NCI-H146 treated with DMSO at 0.1 percent for 48 hours (cell line): ENCODE data around the gene MAGEB2.
"Not testable (repeated sequence)": the region's sequence is repeated elsewhere in the genome, so short reads cannot be mapped to it uniquely, and the experiment has no call there.

Experiments
- DNase-seq: peaks from one replicate; lab custom pipeline; 2025; ENCODE audit not compliant: unreplicated experiment; lab: John Stamatoyannopoulos, UW

MAGEB2 gene, protein sequence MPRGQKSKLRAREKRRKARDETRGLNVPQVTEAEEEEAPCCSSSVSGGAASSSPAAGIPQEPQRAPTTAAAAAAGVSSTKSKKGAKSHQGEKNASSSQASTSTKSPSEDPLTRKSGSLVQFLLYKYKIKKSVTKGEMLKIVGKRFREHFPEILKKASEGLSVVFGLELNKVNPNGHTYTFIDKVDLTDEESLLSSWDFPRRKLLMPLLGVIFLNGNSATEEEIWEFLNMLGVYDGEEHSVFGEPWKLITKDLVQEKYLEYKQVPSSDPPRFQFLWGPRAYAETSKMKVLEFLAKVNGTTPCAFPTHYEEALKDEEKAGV

DNA sequence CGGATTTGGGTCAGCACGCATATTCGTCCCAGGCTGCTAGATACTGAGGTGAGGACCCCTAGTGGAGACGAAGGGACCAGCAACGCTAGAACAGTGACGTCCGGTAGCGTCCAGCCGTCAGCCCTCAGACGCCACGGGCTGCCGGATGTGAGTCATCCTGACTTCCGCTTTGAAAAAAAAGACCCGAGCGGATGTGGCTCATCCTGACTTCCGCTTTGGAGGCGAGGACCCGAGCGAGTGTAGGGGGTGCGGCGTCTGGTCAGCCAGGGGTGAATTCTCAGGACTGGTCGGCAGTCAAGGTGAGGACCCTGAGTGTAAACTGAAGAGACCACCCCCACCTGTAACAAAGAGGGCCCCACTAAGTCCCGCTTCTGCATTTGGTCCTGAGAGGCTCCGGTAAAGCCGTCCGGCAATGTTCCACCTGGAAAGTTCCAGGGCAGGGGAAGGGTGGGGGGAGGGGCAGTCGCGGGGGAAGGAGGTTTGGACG, at the start of gene MAGEB2:
Gene MAGEB2 (plus strand): TSS at position 207 of the 487 bp plus-strand sequence. CDS start 3,018 bp downstream, outside the sequence.
- DNase-seq, result peak; percentile 21

DNA sequence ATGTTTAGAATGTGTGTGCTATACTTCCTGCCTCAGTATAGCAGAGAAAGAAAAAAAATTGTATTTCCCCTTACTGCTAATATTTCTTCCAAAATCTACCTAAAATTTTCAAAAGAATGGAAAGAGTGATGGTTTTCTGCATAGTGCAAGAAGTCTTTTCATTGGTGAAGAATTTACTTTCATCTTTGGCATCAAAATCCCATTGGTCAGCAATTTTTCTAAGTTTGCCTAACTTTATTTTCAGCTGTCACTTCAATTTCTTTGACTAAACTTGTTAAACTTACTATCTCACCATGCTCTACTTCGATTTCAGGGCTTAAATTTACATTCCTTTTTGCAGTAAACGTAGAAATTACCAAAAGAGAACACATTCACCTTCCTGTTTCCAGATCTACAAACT, 44.5 kb upstream of the MAGEB2 start:
- DNase-seq, result no peak

DNA sequence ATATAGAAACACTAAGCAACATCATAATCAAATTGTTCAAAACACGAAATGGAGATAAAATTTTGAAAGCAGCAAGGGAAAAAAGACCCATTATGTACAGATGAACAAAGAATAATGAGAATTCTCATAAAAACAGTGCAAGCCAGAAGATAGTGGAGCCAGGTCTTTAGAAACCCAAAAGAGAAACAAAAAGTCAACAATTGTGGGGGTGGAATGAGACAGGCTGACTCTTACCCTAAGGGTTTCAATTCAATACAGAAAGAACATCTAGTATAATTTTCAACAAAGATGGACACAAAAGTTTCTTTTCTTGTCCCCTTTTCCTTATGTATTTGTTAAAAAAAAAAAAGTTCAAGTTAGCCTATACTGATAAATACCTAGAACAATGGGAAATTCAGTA, 34.0 kb upstream of the MAGEB2 start:
- DNase-seq, result no peak

DNA sequence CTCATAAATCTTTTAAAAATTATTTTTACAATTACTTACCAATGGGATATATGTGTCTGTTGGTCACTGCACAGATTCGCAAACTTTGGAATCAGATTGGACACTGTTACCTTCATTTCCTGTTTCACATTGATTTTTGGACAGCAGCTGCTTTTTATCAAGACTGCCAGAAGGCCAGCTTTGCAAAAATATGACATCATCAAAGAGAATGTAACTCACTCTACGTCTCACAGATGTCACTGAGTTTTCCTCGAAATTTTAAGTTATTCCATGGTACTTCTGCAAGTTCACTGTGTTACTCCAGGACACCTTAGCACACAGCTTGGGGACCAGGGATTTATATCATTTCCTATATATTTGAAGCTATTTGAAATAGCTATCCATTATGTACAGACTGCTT, 31.8 kb upstream of the MAGEB2 start:
- no peak for DNase-seq

DNA sequence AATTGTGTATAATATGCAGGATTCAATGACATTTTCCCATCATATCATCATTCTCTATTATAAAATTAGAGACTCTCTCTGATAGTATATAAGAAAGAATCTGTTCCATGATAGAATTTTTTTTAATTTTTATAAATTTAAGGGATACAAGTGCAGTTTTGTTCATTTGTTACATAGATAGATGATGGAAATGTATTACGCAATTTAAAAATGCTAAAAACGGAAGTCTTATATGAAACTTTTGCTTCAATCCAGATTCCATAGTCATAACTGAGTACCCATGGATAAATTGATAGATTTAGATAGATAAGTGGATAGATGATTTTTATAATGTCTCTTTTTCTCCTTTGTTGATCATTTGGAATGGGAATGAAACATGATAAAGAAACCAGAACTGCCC, 24.9 kb upstream of the MAGEB2 start:
- DNase-seq, result no peak

DNA sequence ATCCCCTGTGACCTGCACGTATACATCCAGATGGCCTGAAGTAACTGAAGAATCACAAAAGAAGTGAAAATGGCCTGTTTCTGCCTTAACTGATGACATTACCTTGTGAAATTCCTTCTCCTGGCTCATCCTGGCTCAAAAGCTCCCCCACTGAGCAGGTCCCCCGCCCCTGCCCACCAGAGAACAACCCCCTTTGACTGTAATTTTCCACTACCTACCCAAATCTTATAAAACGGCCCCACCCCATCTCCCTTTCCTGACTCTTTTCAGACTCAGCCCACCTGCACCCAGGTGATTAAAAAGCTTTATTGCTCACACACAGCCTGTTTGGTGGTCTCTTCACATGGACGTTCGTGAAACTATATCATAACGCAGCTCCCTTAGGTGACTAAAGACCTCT, 21.5 kb upstream of the MAGEB2 start:
- DNase-seq, result not testable (repeated sequence)

DNA sequence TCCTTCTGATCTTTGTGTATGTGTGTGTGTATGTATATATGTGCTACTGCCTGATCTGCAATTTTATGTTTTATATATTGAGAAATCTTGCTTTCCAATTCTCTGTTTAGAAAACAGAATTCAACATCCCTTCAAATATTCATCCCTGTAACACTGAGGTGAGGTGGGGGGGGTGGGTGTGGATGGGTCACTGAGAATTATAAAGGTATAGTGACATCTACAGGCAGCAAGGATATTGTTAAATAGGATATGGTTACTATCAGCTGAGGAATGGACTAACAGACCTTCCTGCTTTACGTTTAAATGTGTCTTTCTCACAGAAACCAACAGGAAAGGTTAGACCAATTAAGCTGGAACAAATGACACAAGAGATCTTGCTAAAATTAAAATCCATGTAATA, 19.0 kb upstream of the MAGEB2 start:
- DNase-seq, result no peak

DNA sequence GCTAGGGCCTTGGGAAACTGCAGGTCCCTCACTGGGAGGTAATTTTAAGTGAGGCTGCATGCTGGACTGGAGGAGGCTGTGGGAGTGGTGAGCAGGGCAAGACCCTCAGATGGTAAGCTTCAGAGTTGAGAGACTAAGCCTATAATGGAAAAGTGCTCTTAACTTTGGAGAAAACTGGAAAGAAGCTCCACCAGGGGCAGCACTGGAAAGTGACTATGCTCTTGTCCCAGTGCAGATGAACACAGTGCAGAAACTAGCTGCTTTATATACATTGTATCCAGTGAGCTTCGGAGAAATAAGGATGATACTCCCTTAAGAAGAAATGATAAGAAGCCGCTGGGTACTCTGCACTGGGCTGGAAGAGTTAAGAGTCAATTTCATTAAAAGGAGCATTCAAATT, 3.2 kb upstream of the MAGEB2 start:
- no peak for DNase-seq

DNA sequence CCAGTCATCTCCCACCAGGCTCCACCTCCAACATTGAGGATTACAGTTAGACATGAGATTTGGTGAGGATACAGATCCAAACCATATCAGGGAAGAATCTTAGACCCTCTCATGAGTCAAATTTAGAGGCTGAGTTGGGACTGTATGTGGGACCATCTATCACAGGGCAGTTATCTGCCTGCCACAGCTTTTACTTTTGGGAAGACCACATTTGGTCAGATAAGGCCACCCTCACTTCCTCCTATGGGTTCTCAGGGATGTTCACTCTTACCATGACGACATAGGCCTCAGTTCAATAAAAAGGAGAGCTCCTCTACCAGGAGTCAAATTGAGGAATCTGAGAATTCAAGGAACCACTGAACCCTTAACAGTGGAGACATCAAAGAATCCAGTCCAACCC, 2.1 kb downstream of the MAGEB2 start:
- DNase-seq, result no peak

DNA sequence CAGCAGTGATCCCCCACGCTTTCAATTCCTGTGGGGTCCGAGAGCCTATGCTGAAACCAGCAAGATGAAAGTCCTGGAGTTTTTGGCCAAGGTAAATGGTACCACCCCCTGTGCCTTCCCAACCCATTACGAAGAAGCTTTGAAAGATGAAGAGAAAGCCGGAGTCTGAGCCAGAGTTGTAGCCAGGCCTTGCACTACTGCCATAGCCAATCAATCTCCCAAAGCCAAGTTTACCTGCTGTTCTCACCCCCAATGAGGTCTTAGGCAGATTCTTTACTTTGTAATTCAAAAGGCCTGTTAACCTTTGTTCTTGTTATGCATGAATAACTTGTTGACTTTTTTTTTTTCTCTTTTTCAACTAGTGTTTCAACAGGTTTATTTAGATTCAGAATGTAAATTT, 4.0 kb downstream of the MAGEB2 start:
- no peak for DNase-seq

DNA sequence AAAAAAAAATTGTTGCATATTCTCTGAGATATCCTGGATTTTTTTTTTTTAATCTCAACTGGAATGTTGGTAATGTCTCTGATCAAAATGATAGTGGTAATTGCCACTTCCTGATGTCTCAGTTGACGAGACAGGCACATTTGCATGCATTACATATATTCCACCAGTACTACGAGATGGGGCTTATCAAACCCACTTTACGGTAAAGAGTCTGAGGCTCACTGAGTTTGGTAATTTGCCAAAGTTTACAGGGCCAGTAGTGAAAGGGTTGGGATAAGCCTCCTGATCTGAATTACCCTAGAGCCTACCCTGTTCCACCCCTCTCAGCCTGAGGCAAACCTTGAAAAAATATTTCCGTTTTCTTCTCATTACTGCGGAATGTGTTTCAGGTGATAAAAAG, 5.3 kb downstream of the MAGEB2 start:
- no peak for DNase-seq

DNA sequence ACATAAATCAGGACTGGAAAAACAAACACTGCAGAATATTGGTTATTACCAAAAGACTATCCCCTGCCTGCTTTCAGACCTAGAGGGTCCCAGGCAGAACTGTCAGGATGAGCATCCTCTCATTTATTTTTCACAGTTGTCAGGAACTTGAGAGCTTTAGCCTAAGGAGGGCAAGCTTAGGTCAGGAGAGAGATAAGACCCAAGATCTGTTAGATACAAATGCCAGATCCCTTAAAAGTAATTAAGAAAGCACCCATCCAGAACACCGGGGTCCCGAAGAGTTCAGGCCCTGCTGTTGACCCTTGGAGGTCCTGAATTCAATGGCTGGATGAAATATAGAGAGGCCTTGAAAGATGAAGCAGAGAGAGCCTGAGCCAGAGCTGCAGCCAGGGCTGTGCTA, 9.2 kb downstream of the MAGEB2 start:
- DNase-seq, result no peak

DNA sequence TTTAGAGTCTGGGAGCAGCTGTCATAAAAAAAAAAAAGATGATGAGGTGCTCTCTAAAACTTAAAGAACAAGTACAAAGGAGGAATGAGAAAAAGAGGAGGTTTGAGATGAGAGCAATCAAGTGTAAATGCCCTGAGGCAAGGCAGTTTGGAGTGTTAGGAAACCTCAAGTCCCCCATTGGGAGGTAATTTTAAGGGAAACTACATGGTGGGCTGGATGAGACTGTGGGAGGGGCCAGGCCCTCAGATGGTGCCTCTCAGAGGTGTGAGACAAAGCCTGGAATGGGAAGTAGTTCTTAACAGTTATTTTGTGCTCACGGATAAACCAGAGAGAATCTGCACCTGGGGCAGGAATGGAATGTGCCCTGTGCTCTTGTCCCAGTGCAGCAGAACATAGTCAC, 13.2 kb downstream of the MAGEB2 start:
- DNase-seq, result no peak

DNA sequence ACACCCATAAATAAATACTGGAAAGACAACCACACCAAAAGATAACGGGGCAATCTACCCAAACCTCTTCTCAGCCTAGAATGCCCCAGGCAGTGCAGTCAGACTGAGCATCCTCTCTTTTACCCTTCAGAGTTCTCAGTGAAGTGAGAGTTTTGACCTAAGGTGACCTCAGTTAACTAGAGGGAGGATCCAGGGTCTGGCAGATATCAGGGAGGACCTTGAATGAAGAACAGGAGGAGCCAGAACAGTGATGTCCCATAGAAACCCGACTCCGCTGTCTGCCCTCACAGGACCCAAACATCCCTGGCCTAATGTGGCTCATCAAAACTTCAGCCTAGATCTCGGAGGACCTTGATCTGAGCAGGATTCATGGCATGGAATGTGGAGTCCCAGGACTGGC, 15.0 kb downstream of the MAGEB2 start, which contains the start of gene MAGEB3:
Gene MAGEB3 (plus strand): TSS at position 263 of the 400 bp plus-strand sequence. CDS start 5,268 bp downstream, outside the sequence.
- DNase-seq, result no peak

DNA sequence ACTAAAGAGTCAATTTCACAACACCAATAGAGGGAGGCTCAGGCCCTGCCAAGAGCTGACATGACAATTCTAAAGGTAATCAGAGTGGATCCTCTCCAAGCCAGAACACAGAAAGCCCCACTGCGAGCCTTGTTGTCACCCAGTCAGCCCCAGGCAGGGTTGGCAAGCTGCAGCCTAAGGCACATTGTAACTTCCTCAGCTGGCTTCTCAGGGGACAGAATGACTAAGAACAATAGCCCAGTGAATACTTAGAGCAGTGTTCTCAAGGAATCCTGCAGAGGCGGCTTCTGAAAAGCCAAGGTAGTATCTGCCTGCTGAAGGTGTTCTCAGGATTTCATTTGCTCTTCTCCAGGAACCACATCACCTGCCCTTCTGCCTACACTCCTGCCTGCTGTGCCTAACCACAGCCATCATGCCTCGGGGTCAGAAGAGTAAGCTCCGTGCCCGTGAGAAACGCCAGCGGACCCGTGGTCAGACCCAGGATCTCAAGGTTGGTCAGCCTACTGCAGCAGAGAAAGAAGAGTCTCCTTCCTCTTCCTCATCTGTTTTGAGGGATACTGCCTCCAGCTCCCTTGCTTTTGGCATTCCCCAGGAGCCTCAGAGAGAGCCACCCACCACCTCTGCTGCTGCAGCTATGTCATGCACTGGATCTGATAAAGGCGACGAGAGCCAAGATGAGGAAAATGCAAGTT, 26.5 kb downstream of the MAGEB2 start, which contains the start of gene MAGEB4:
Gene MAGEB4 (plus strand): TSS at position 277 of the 692 bp plus-strand sequence. CDS start 136 bp downstream, at position 413.
- DNase-seq, result no peak

DNA sequence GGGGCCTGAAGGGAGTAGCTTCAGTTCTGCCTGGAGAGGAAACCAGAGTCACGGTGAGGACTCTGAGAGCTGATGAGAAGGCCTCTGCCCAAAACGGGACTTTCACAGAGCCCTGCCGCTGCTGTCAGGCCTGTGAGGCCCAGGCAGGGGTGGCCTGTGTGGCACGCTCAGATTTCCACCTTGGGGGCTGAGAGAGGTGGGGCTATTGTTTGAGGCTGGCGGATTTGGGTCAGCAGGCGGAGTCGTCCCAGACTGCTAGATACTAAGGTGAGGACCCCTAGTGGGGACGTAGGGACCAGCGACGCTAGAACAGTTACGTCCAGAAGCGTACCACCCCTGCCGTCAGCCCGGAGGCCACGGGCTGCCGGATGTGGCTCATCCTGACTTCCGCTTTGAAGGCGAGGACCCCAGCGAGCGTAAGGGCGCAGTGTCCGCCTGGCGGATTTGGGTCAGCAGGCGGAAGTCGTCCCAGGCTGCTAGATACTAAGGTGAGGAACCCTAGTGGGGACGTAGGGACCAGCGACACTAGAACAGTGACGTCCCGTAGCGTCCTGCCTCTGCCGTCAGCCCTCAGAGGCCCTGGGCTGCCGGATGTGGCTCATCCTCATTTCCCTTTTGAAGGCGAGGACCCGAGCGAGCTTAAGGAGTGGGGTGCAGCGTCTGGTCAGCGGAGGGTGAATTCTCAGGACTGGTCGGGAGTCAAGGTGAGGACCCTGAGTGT, 31.6 kb downstream of the MAGEB2 start, which contains the start of gene MAGEB1:
Gene MAGEB1 (plus strand): TSS at position 378 of the 721 bp plus-strand sequence. CDS start 3,348 bp downstream, outside the sequence.
- DNase-seq, result peak; percentile 70

DNA sequence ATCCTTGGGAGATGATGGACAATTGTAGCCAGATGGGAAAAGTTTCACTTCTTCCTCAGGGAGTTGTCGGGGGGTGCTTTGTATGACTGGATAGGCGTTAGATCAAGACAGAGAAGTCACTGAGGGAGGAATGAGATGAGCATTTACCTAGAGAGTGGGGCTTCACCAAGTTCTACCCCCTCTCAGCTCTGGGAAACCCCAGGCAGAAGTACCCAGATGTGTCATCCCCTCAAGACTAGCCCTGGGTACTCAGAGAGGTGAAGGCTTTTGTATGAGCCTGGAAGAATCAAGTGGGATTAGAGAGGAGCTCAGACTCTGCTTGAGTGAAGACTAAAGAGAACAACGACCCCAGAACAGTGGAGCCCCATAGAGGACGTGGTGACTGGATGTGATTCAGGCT, 33.5 kb downstream of the MAGEB2 start:
- DNase-seq, result no peak

DNA sequence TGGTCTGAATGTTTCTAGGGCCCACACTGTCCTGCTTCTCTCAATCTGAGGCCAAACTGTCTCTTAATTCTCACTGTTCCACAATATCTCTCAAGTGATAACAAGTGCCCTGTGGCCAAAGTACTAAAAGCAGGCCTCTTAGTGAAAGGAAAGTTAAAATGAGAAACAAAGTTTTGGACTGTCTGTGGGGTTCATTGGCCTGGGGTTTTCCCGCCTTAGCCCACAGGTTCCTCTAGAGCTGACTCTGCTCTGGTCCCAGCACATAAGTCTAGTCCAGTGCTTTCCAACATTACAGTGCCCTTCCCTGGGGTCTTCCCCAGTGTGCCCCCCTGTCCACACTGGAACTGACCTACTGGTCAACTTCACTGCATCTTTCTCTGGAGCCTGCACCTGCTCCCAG, 37.9 kb downstream of the MAGEB2 start:
- DNase-seq, result no peak

DNA sequence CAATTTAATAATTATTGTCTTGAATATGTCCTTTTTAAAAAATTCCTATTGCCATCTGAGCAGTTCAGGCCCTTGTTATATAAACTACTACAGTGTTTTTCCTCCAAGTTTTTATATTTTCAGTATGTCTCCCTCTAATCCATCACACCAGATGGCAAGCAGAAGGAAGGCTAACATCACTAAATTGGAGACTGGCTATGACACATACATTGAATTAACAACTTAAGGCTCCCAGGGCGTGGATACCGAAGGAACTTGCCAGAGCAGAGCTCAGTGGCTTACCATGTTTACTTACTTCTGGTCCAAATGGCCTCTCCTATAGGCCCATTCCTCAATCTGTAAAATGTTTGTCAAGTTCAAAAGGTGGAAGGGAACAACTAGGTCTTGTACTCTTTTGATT, 44.6 kb downstream of the MAGEB2 start:
- no peak for DNase-seq

DNA sequence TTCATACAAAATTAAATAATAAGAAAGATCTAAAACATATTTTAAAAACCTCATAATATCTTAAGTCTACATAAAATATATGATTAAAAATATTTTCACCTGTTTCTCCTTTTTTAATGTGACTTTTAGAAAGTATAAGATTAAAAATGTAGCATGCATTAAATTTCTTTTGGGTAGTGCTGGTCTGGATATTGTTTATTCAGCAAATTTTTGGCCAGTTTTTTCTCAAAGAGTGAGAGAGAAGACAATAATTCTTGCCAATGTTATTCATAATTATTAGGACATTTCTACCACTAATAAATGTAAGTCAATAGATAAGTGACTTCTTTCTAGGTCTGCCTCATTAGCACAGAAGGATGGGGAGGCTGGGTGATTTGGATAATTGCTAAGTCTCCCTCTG, 45.6 kb downstream of the MAGEB2 start:
- DNase-seq, result no peak

DNA sequence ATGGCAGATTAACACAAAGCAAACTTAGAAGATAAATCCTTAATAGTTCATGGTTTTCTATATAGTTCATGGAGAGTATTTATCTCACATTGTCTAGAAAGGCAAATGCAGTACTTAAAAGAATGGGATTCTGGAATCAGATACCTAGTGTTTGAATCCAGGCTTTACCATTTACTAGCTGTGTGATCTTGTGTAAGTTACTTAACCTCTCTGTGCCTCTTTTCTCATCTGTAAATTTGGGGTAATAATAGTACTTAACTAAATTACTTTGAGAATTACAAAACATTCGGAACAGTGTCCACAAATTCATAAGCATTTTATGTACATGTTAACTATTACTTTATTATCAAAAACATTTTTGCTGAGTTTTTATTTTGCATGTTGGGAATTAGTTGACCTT, 47.4 kb downstream of the MAGEB2 start:
- no peak for DNase-seq
